ENCODE results near the gene PIK3C2B. TPM values are rescaled to one million over a fixed set of nuclear protein-coding genes. Genes with fewer than 3 reads are reported as not detected.

PIK3C2B gene
- total and polyA plus RNA-seq, 2 donors (not counting 3 experiments of a cell fraction or from before 2014, with no cell fraction given), result 33.7 to 49.0 TPM

DNA sequence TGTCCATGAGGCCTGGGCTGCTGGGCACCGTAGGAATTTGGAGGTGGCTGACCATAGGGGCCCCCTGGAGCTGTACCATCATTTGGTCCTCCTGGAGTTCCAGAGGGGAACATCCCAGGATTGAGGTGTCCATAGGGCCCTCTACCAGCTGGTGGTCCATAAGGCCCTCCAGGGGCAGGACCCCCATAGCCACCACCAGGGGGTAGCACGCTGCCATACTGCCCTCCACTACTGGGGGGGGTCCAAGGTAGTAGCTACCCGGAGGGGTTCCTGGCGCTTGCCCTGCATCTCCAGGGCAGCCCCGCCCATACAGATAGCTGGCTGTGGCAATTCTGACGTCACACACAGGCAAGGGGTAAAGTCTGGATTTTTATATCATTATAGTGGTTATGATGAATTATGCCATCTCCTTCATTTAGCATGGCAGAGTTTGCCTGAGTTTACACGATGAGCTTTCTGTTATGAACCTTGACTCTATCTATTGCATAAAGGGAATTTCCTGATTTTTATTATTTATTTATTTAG is 34.8 kb upstream of the PIK3C2B start:
- H3K27me3 ChIP-seq (ENCODE audit: control insufficient read depth in 2 of 2, insufficient read depth in 2 of 2, low read length in 2 of 2), result no peaks in the 10 kb centered on the region
- H3K4me1 ChIP-seq (ENCODE audit: control insufficient read depth, extremely low read depth, insufficient read depth, low read length), result no peaks in the 10 kb centered on the region
- H2AFZ ChIP-seq (ENCODE audit: low read depth, low read length), result no peak overlapping the region
- H3K9me1 ChIP-seq (replicated peaks; ENCODE audit: control insufficient read depth, extremely low read depth, insufficient read depth, low read length), result no peaks in the 10 kb centered on the region
- dilution Hi-C loops (cut with MboI; ENCODE audit: extremely low pct_ligation_motif_present, low sequenced_read_pairs) (no loop called here), intact Hi-C loops (cut with micrococcal nuclease) (no loop called here)
- ChIA-PET CTCF (interaction anchor here (2.2 kb wide), 1 partner anchor 278 kb away, joined by 12 read pairs; no protein-coding TSS in a partner anchor), POLR2A (no interaction called here)
- TF ChIP-seq POLR2AphosphoS5 (IDR thresholded peaks at IDR 0.05; ENCODE audit: insufficient read depth, low read depth, low read length), result no peak
- no peak for TF ChIP-seq FOS (IDR thresholded peaks at IDR 0.05; ENCODE audit: borderline replicate concordance, insufficient read depth, low read length)
- peak in 1 of 2 donors; percentile 10 for TF ChIP-seq CTCF (IDR thresholded peaks at IDR 0.05; ENCODE audit: extremely low read depth in 1 of 2, insufficient read depth in 1 of 2, low read depth in 1 of 2, low read length in 2 of 2)
- no peak overlapping the region for H3K4me2 ChIP-seq (ENCODE audit: insufficient read depth, low read length)
- no peaks in the 10 kb centered on the region for H4K20me1 ChIP-seq (replicated peaks; ENCODE audit: control insufficient read depth, extremely low read depth, insufficient read depth, low read length)
- no peak for FAIRE-seq
- peaks cover 10 to 27% of the 10 kb centered on the region in 2 experiments for H3K36me3 ChIP-seq (ENCODE audit: control insufficient read depth in 2 of 2, extremely low read depth in 1 of 2, insufficient read depth in 2 of 2, low read length in 2 of 2)
- no peaks in the 10 kb centered on the region for H3K9me3 ChIP-seq (replicated peaks; ENCODE audit: control insufficient read depth, insufficient read depth, low read length)
- no TSS peak for BruUV-seq (replicated peaks)
- no peak overlapping the region for H3K9ac ChIP-seq (replicated peaks; ENCODE audit: extremely low read depth, insufficient read depth, low read length)
- DNase-seq (ENCODE audit: low read depth, low spot score), result no peak
- no peak overlapping the region for H3K4me3 ChIP-seq (replicated peaks in 1 of 3; ENCODE audit: insufficient read depth in 1 of 3, low read depth in 1 of 3, low read length in 3 of 3)
- no peak overlapping the region for H3K27ac ChIP-seq (ENCODE audit: insufficient read depth, low read depth, low read length)
- H3K79me2 ChIP-seq (ENCODE audit: control insufficient read depth, insufficient read depth, low read length), result peaks cover 3% of the 10 kb centered on the region

DNA sequence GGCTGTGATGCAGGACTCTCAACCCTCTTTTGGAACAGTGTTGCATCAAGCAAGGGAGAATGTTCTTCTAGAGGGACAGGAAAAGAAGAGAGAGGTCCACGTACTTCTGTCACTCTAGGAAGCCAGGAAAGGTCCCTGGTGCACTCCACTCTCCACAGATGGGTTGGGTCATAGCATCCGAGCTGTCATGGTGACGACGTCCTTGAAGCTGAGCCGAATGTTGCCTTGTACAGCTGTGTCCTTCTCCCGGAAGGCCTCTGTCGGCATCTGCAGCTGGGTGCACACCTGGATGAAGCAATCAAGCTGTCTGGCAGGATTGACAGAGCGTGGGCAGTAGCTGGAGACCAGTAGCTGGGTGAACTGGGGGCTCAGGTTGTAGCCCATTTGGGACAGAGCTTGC is 34.1 kb upstream of the PIK3C2B start:
- DNase-seq (ENCODE audit: low read depth, low spot score) (no peak), FAIRE-seq (no peak)
- no peak overlapping the region for H3K9ac ChIP-seq (replicated peaks; ENCODE audit: extremely low read depth, insufficient read depth, low read length)
- no peaks in the 10 kb centered on the region for H3K27me3 ChIP-seq (ENCODE audit: control insufficient read depth in 2 of 2, insufficient read depth in 2 of 2, low read length in 2 of 2)
- H3K79me2 ChIP-seq (ENCODE audit: control insufficient read depth, insufficient read depth, low read length), result peaks cover 10% of the 10 kb centered on the region
- no peak overlapping the region for H3K4me3 ChIP-seq (replicated peaks in 1 of 3; ENCODE audit: insufficient read depth in 1 of 3, low read depth in 1 of 3, low read length in 3 of 3)
- no TSS peak for BruUV-seq (replicated peaks)
- dilution Hi-C loops (cut with MboI; ENCODE audit: extremely low pct_ligation_motif_present, low sequenced_read_pairs) (no loop called here), intact Hi-C loops (cut with micrococcal nuclease) (no loop called here)
- H3K36me3 ChIP-seq (ENCODE audit: control insufficient read depth in 2 of 2, extremely low read depth in 1 of 2, insufficient read depth in 2 of 2, low read length in 2 of 2), result peaks cover 10 to 27% of the 10 kb centered on the region in 2 experiments
- TF ChIP-seq MYC (IDR thresholded peaks at IDR 0.05; ENCODE audit: low read depth, low read length) (no peak), CTCF (IDR thresholded peaks at IDR 0.05; ENCODE audit: extremely low read depth in 1 of 2, insufficient read depth in 1 of 2, low read depth in 1 of 2, low read length in 2 of 2) (no peak), MAX (IDR thresholded peaks at IDR 0.05; ENCODE audit: insufficient read depth, insufficient read length) (no peak), GATA2 (IDR thresholded peaks at IDR 0.05; ENCODE audit: insufficient read depth, insufficient read length, low read depth, low read length) (no peak), FOS (IDR thresholded peaks at IDR 0.05; ENCODE audit: borderline replicate concordance, insufficient read depth, low read length) (no peak)
- H3K9me1 ChIP-seq (replicated peaks; ENCODE audit: control insufficient read depth, extremely low read depth, insufficient read depth, low read length), result no peaks in the 10 kb centered on the region
- no peak overlapping the region for H2AFZ ChIP-seq (ENCODE audit: low read depth, low read length)
- ChIA-PET POLR2A (no interaction called here), CTCF (interaction anchor here (1.4 to 2.2 kb wide), 2 partner anchors 25 to 278 kb away, joined by 3 to 12 read pairs; no protein-coding TSS in a partner anchor)
- no peak overlapping the region for H3K4me2 ChIP-seq (ENCODE audit: insufficient read depth, low read length)
- H4K20me1 ChIP-seq (replicated peaks; ENCODE audit: control insufficient read depth, extremely low read depth, insufficient read depth, low read length), result no peaks in the 10 kb centered on the region
- H3K9me3 ChIP-seq (replicated peaks; ENCODE audit: control insufficient read depth, insufficient read depth, low read length), result no peaks in the 10 kb centered on the region
- no peak overlapping the region for H3K27ac ChIP-seq (ENCODE audit: insufficient read depth, low read depth, low read length)
- no peaks in the 10 kb centered on the region for H3K4me1 ChIP-seq (ENCODE audit: control insufficient read depth, extremely low read depth, insufficient read depth, low read length)

All from endothelial cell of umbilical vein (primary cell).